ENCODE data around the gene CXCL3. TPM values are rescaled to one million over a fixed set of nuclear protein-coding genes. Genes with fewer than 3 reads are reported as not detected.

Gene CXCL3
- total RNA-seq, 1 donor from 2014 or later: not detected

DNA sequence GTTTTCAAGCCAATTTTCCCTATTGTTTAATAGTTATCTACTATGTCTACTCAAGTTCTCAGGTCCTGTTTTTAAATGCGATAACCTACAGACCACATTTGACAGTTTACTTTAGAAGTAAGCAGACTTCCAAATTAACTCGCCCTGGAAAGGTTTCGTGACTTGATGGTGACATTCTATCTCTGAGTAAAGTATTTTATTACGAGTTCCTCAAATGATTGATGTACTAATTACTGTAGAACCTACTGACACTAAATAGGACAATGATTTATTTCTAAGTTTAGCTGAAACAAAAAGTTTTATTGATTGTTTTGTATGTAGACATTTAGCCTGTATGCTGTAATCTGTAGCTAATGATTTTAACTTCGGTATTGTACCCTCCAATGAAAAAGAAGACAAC lies 48.6 kb downstream of the CXCL3 start:
- POLR2A ChIA-PET: no interaction called here
- Mint-ChIP-seq H3K36me3 (ENCODE audit: low read depth) (no peaks in the 10 kb centered on the region), H3K4me3 (no peak overlapping the region), H3K27ac (no peak overlapping the region), H3K27me3 (peaks cover 5% of the 10 kb centered on the region), H3K9me3 (no peaks in the 10 kb centered on the region), H3K4me1 (no peaks in the 10 kb centered on the region)
- TF ChIP-seq, protein P1, sequence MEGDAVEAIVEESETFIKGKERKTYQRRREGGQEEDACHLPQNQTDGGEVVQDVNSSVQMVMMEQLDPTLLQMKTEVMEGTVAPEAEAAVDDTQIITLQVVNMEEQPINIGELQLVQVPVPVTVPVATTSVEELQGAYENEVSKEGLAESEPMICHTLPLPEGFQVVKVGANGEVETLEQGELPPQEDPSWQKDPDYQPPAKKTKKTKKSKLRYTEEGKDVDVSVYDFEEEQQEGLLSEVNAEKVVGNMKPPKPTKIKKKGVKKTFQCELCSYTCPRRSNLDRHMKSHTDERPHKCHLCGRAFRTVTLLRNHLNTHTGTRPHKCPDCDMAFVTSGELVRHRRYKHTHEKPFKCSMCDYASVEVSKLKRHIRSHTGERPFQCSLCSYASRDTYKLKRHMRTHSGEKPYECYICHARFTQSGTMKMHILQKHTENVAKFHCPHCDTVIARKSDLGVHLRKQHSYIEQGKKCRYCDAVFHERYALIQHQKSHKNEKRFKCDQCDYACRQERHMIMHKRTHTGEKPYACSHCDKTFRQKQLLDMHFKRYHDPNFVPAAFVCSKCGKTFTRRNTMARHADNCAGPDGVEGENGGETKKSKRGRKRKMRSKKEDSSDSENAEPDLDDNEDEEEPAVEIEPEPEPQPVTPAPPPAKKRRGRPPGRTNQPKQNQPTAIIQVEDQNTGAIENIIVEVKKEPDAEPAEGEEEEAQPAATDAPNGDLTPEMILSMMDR (IDR thresholded peaks at IDR 0.05): no peak
- no peak for DNase-seq
- ATAC-seq (ENCODE audit: low read depth): no peak
- intact Hi-C loops (cut with micrococcal nuclease): no loop called here
- CTCF ChIA-PET: no interaction called here

DNA sequence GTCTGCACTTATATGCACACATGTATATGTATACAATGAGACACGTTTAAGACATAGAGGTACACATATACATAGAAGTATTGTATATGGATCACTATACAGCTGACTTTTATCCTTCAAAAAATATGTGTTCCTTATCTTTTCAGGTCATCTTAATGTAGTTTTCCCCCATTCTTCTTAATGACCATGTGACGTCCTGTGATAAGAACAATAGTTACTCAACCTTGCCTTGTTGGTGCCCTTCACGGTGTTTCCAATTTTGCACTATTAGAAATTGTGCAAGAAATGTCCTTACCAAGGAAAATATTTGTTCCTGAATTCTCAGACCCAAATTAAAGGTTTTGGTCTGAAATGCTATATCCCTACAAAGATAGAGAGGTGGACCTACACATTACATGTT lies 49.5 kb downstream of the CXCL3 start:
- DNase-seq (no peak), ATAC-seq (ENCODE audit: low read depth) (no peak)
- intact Hi-C loops (cut with micrococcal nuclease): no loop called here
- Mint-ChIP-seq H3K4me1 (no peaks in the 10 kb centered on the region), H3K27ac (no peak overlapping the region), H3K4me3 (no peak overlapping the region), H3K9me3 (no peaks in the 10 kb centered on the region), H3K27me3 (peaks cover 2% of the 10 kb centered on the region), H3K36me3 (ENCODE audit: low read depth) (no peaks in the 10 kb centered on the region)
- ChIA-PET POLR2A (no interaction called here), CTCF (no interaction called here)
- TF ChIP-seq, protein P1 (IDR thresholded peaks at IDR 0.05): no peak

DNA sequence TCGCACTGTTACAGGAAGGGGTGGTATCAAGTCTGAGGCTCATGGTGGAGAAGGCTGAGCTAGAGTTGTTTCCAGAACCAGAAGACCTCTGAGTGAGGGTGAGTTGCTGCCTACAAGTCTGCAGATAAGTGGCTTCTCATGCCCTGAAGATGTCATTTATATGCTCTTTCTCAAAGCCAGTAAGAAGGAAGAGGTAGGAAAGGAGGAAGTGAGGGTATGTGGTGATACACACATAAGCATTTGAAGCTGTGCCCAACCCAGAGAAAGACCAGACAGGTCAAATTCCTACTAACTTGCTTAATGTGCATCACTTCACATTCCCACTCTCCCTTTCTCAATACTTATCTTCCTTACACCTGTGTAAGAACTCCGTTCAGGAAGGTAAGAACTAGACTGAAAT lies 50.4 kb downstream of the CXCL3 start, which contains the start of gene PPBP:
Gene PPBP (minus strand): TSS at position 130 of the 400 bp plus-strand sequence. CDS start 87 bp downstream, at position 43.
- TF ChIP-seq, protein P1 (IDR thresholded peaks at IDR 0.05): no peak
- H3K9me3 Mint-ChIP-seq: no peaks in the 10 kb centered on the region
- no peaks in the 10 kb centered on the region for H3K36me3 Mint-ChIP-seq (ENCODE audit: low read depth)
- intact Hi-C loops (cut with micrococcal nuclease): no loop called here
- no peak within 1 kb of the TSS for H3K27ac Mint-ChIP-seq
- DNase-seq: no peak
- CTCF ChIA-PET: no interaction called here
- ATAC-seq (ENCODE audit: low read depth): no peak
- POLR2A ChIA-PET: no interaction called here
- H3K4me1 Mint-ChIP-seq: no peaks in the 10 kb centered on the region
- H3K27me3 Mint-ChIP-seq: peaks cover 2% of the 10 kb centered on the region
- no peak within 1 kb of the TSS for H3K4me3 Mint-ChIP-seq

Other genes starting within 250 kb of the CXCL3 start
- gene CXCL6, start 202.0 kb downstream of the CXCL3 start, total RNA-seq: not detected in 2 replicates
- not detected in 2 replicates for gene PF4V1, start 185.4 kb downstream of the CXCL3 start, total RNA-seq
- gene CXCL1, start 169.3 kb downstream of the CXCL3 start, total RNA-seq: not detected in 2 replicates
- gene PF4, start 56.7 kb downstream of the CXCL3 start, total RNA-seq: not detected in 2 replicates
- 0.32 and 0.33 TPM in 2 replicates for gene PPBP, start 50.5 kb downstream of the CXCL3 start, total RNA-seq
- gene CXCL5, start 40.0 kb downstream of the CXCL3 start, total RNA-seq: not detected in 2 replicates
- 0.42 and 0.49 TPM in 2 replicates for gene CXCL2, start 60.5 kb upstream of the CXCL3 start, total RNA-seq
- 12.0 and 14.3 TPM in 2 replicates for gene MTHFD2L, start 119.4 kb upstream of the CXCL3 start, total RNA-seq

Data from activated B cell treated with CpG ODN at 0.5 μM for 24 hours (primary cell).